ENCODE data around the gene HSPB7. TPM values are rescaled to one million over a fixed set of nuclear protein-coding genes. Genes with fewer than 3 reads are reported as not detected.

The HSPB7 gene
- total and polyA plus RNA-seq, 2 of the 8 experiments (the other 6 are each of a cell fraction or from before 2014, with no cell fraction given) = not detected

GRCh38 chr1:16015491-16015890 lies 2.4 kb downstream of the HSPB7 start (continued):
- TF ChIP-seq, protein P1, sequence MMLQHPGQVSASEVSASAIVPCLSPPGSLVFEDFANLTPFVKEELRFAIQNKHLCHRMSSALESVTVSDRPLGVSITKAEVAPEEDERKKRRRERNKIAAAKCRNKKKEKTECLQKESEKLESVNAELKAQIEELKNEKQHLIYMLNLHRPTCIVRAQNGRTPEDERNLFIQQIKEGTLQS (IDR thresholded peaks at IDR 0.05; ENCODE audit: insufficient read depth, low read depth, low read length) = no peak
- TF ChIP-seq SIN3A (conservative IDR thresholded peaks at IDR 0.05 in 1 of 2, IDR thresholded peaks at IDR 0.05 in 1 of 2; ENCODE audit: low read depth in 1 of 2, low read length in 2 of 2) = no peak
- TF ChIP-seq BACH1 (IDR thresholded peaks at IDR 0.05; ENCODE audit: low read length) = no peak
- TF ChIP-seq, protein P2, sequence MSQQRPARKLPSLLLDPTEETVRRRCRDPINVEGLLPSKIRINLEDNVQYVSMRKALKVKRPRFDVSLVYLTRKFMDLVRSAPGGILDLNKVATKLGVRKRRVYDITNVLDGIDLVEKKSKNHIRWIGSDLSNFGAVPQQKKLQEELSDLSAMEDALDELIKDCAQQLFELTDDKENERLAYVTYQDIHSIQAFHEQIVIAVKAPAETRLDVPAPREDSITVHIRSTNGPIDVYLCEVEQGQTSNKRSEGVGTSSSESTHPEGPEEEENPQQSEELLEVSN (IDR thresholded peaks at IDR 0.05) = no peak
- no peak for TF ChIP-seq SP2 (IDR thresholded peaks at IDR 0.05; ENCODE audit: low read length)
- no peak for TF ChIP-seq BRCA1 (IDR thresholded peaks at IDR 0.05; ENCODE audit: low read depth, low read length)
- TF ChIP-seq CBX8 (IDR thresholded peaks at IDR 0.05; ENCODE audit: borderline replicate concordance, low read depth, low read length) = no peak
- TF ChIP-seq KDM4A (IDR thresholded peaks at IDR 0.05; ENCODE audit: low read depth, low read length, severe bottlenecking) = no peak
- no peak for TF ChIP-seq KDM5A (IDR thresholded peaks at IDR 0.05; ENCODE audit: low read length)
